ENCODE measurements around the gene TSR3.

- TF ChIP-seq POLR2AphosphoS5 (IDR thresholded peaks at IDR 0.05; ENCODE audit: low read depth, low read length) = no peak
- TF ChIP-seq CTCF (IDR thresholded peaks at IDR 0.05 in 2 of 3, conservative IDR thresholded peaks at IDR 0.05 in 1 of 3; ENCODE audit: borderline replicate concordance in 1 of 3, insufficient read depth in 1 of 3, low read depth in 2 of 3, low read length in 2 of 3) = no peak
- no peak for TF ChIP-seq EZH2 (IDR thresholded peaks at IDR 0.05)
- TF ChIP-seq POLR2A (IDR thresholded peaks at IDR 0.05; ENCODE audit: borderline replicate concordance, extremely low read depth, insufficient read depth, insufficient read length) = no peak
- no peak for TF ChIP-seq MAX (IDR thresholded peaks at IDR 0.05)
- TF ChIP-seq CEBPB (IDR thresholded peaks at IDR 0.05; ENCODE audit: low read depth) = no peak
- TF ChIP-seq ATF3 (IDR thresholded peaks at IDR 0.05) = no peak
- no peak for TF ChIP-seq FOSL1 (IDR thresholded peaks at IDR 0.05; ENCODE audit: low read depth)
- no peak for TF ChIP-seq ELF1 (IDR thresholded peaks at IDR 0.05; ENCODE audit: borderline replicate concordance, low read depth)
- no peak for TF ChIP-seq ZBTB33 (IDR thresholded peaks at IDR 0.05; ENCODE audit: extremely low read depth, insufficient replicate concordance, low read length)
- TF ChIP-seq REST (IDR thresholded peaks at IDR 0.05; ENCODE audit: low read depth) = no peak
- TF ChIP-seq ZFX (IDR thresholded peaks at IDR 0.05) = no peak
Measured at GRCh38 chr16:1313721-1314369, 37.8 kb downstream of the TSR3 start.
